ENCODE measurements around the gene LUZP1.

The LUZP1 gene

DNA sequence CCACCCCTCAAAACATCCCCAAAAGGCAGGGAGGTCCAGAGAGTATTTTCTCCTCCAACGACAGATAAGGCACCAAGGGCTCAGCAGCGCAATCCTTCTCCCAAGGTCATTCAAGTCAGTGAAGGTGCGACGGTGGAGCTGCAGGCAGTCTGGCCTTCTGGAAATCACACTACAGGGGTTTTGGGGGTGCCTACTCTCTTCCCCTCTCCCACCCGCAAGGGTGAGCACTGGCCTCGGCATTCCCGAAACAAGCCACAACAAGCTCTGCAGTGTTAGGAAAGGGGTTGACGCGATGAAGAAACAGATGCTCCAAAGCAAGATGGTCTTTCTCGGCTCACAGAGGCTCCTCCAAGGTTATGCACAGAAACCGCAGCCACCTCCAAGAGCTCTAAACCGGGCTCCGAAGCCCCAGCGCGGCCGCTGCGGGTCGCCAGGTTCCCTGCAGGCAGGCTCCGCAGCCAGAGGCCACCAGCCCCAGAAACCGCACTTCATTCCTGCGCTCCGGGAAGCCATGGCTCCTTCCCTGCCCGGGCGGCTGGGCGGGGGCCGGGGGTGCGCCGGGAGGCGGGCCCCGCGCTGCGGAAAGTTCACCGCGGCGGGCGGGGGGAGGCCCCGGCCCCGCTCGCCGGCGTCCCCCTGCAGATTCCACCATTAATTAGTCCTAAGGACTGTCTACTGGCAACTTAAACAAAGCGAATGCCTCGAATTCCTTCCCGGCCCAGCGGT, 1.1 kb downstream of the LUZP1 start:
- no peak; the same call in 1 of the 2 replicates for TF ChIP-seq TAF1 (IDR thresholded peaks at IDR 0.05; ENCODE audit: low read depth)
- TF ChIP-seq TEAD4 (IDR thresholded peaks at IDR 0.05), result peak; percentile 41
- 0 out of 2 replicates have a peak, but pooled peaks have one; percentile 25 for TF ChIP-seq TCF12 (IDR thresholded peaks at IDR 0.05; ENCODE audit: low read depth)
- peak; percentile 55; the same call in 1 of the 2 replicates for TF ChIP-seq YY1 (IDR thresholded peaks at IDR 0.05; ENCODE audit: low read depth)
- peak; percentile 38 for TF ChIP-seq ZBTB7A (IDR thresholded peaks at IDR 0.05; ENCODE audit: low read depth)

DNA sequence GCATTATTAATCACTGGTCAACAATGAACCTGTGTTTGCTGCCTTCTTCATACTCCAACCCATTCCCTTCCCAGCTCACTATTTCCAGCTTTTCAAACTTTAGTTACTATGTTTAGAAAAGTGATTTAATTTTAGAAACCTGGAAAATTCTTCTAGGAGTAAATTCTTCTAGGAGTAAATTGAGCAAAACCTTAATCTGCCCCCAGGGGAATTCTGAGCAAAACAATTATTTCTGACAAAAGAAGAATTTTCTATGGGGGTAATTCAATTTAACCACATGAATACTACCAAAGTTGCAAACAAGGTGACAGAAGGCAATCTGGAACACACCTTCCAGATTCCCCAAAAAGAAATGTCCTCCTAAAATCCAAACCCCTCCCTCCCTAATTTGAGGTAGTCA, 1.8 kb downstream of the LUZP1 start:
- TF ChIP-seq EP300 (IDR thresholded peaks at IDR 0.05; ENCODE audit: borderline replicate concordance) (no peak), NFIC (IDR thresholded peaks at IDR 0.05) (no peak), ZBTB7A (IDR thresholded peaks at IDR 0.05; ENCODE audit: low read depth) (no peak), TCF12 (IDR thresholded peaks at IDR 0.05; ENCODE audit: low read depth) (no peak), TAF1 (IDR thresholded peaks at IDR 0.05; ENCODE audit: low read depth) (no peak), MAX (IDR thresholded peaks at IDR 0.05) (no peak), EGR1 (IDR thresholded peaks at IDR 0.05) (no peak), TEAD4 (IDR thresholded peaks at IDR 0.05) (no peak), YY1 (IDR thresholded peaks at IDR 0.05; ENCODE audit: low read depth) (no peak), CREB1 (IDR thresholded peaks at IDR 0.05; ENCODE audit: low read depth) (no peak), RAD21 (IDR thresholded peaks at IDR 0.05; ENCODE audit: low read depth) (no peak), FOXM1 (IDR thresholded peaks at IDR 0.05; ENCODE audit: borderline replicate concordance, low read depth) (no peak)
- TF ChIP-seq, protein P1, sequence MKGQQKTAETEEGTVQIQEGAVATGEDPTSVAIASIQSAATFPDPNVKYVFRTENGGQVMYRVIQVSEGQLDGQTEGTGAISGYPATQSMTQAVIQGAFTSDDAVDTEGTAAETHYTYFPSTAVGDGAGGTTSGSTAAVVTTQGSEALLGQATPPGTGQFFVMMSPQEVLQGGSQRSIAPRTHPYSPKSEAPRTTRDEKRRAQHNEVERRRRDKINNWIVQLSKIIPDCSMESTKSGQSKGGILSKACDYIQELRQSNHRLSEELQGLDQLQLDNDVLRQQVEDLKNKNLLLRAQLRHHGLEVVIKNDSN (IDR thresholded peaks at IDR 0.05), result no peak

GRCh38 chr1:23163395-23163794, 5.3 kb downstream of the LUZP1 start:
- TF ChIP-seq TCF12 (IDR thresholded peaks at IDR 0.05; ENCODE audit: low read depth) (no peak), MAX (IDR thresholded peaks at IDR 0.05) (no peak), CEBPB (IDR thresholded peaks at IDR 0.05) (no peak), NFIC (IDR thresholded peaks at IDR 0.05) (no peak), CREB1 (IDR thresholded peaks at IDR 0.05; ENCODE audit: low read depth) (no peak)
- TF ChIP-seq, protein P2, sequence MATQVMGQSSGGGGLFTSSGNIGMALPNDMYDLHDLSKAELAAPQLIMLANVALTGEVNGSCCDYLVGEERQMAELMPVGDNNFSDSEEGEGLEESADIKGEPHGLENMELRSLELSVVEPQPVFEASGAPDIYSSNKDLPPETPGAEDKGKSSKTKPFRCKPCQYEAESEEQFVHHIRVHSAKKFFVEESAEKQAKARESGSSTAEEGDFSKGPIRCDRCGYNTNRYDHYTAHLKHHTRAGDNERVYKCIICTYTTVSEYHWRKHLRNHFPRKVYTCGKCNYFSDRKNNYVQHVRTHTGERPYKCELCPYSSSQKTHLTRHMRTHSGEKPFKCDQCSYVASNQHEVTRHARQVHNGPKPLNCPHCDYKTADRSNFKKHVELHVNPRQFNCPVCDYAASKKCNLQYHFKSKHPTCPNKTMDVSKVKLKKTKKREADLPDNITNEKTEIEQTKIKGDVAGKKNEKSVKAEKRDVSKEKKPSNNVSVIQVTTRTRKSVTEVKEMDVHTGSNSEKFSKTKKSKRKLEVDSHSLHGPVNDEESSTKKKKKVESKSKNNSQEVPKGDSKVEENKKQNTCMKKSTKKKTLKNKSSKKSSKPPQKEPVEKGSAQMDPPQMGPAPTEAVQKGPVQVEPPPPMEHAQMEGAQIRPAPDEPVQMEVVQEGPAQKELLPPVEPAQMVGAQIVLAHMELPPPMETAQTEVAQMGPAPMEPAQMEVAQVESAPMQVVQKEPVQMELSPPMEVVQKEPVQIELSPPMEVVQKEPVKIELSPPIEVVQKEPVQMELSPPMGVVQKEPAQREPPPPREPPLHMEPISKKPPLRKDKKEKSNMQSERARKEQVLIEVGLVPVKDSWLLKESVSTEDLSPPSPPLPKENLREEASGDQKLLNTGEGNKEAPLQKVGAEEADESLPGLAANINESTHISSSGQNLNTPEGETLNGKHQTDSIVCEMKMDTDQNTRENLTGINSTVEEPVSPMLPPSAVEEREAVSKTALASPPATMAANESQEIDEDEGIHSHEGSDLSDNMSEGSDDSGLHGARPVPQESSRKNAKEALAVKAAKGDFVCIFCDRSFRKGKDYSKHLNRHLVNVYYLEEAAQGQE (IDR thresholded peaks at IDR 0.05; ENCODE audit: low read depth), result no peak

DNA sequence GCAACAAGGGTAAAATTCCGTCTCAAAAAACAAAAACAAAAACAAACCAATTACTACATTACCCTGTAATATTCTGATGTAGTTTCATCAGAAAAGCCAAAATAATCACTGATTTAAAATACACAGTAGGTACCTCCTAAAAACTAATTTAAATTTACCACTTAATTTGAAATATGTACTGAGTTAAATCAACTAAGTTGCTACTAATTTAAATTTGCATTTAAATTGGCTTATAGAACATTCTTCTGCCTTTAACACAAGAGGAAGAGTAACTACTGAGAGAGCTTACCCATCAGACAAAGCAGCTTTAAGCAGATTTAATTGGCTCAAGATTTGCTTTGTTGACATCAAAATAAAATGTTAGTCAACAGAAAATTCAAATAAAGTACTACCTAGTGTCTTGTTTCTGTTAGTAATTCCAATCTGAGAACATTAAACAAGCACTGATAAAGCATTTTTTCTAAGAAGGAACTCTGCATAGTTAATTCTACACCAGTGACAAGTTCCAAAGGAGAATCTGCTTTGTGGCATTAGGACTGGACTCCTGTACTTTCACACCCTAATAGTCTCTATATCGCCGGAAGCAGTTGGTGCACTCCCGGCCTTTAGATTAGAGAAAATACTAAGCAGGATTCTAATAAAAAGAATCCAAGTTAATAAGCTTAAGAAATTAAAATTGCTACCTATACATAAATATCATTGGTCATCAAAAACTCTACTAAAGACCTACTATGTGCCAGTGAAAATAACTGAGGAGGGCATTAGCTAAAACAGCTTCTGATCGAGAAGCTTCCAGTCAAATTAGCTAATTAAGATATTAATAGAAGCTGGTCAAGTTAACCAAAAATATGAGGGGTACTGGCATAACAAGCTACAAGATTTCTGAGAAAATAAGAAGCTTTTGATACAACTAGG, 8.4 kb downstream of the LUZP1 start:
- TF ChIP-seq FOXM1 (IDR thresholded peaks at IDR 0.05; ENCODE audit: borderline replicate concordance, low read depth), result no peak

DNA sequence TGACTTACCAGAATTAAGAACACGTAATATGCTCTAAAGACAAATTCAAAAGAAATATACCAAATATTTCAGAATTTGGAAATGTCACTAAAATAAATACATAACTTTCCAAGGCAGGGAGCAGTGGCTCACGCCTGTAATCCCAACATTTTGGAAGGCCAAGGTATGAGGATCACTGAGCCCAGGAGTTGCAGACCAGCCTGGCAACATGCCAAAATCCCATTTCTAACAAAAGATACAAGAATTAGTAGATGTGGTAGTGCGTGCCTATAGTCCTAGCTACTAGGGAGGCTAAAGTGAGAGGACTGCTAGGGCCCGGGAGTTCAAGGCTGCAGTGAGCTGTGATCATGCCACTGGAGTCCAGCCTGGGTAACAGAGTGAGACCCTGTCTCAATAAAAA, 11.7 kb downstream of the LUZP1 start:
- TF ChIP-seq NFIC (IDR thresholded peaks at IDR 0.05) (peak; percentile 60), ZBTB7A (IDR thresholded peaks at IDR 0.05; ENCODE audit: low read depth) (no peak)

DNA sequence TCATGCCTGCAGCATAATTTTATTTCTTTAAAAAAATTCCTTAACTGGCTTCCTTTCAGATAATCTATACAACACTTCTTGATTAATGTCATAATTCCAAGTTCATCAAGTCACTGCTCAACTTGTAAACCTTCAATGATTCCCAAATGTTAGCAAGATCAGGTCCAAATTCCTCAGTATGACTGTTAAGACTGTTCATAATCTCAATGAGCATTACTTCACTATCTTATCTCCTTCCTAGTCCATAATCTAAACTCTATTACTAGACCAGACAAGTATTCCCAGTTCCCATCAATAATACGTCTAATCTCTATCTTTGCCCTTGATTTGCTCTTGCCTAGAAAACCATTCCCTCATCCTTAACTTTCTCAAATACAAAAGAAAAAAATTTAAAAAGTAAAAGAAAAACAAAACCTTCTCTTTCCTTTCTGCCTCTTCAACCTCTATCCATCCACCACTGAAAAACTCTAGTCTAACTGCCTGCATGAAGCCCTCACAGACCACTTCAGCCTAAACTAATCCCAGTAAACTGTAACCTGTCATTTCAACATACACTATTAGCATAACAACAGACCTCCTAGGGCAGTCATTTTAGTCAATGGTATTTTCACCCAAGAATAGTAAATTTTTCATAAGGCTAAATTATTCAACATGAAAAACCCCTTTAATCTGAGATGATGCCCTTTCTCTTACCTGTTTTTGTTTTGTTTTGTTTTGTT, 15.5 kb downstream of the LUZP1 start:
- TF ChIP-seq RAD21 (IDR thresholded peaks at IDR 0.05; ENCODE audit: low read depth) (no peak), MAX (IDR thresholded peaks at IDR 0.05) (no peak), ZBTB7A (IDR thresholded peaks at IDR 0.05; ENCODE audit: low read depth) (no peak), TEAD4 (IDR thresholded peaks at IDR 0.05) (no peak), YY1 (IDR thresholded peaks at IDR 0.05; ENCODE audit: low read depth) (no peak), NFIC (IDR thresholded peaks at IDR 0.05) (no peak), CEBPB (IDR thresholded peaks at IDR 0.05) (no peak), EP300 (IDR thresholded peaks at IDR 0.05; ENCODE audit: borderline replicate concordance) (no peak), TAF1 (IDR thresholded peaks at IDR 0.05; ENCODE audit: low read depth) (no peak), FOXM1 (IDR thresholded peaks at IDR 0.05; ENCODE audit: borderline replicate concordance, low read depth) (no peak)
- TF ChIP-seq, protein P2 (IDR thresholded peaks at IDR 0.05; ENCODE audit: low read depth), result no peak
- TF ChIP-seq, protein P1 (IDR thresholded peaks at IDR 0.05), result no peak
